SK-N-SH (cell line): ENCODE measurements around the gene ZNF639. TPM values are rescaled to one million over a fixed set of nuclear protein-coding genes. Genes with fewer than 3 reads are reported as not detected.

Experiments used
- CTCF ChIA-PET: fragments of 300-600, 350-600 bp; formaldehyde crosslinking; extraction: SDS; loops from one replicate; lab custom pipeline; 2021; lab: Yijun Ruan, JAX
- POLR2A ChIA-PET: fragments of 350-600 bp; sonication (Branson Sonifier 250); formaldehyde crosslinking; extraction: SDS; loops from one replicate; lab custom pipeline; 2020; ENCODE audit warnings: antibody characterized with exemption, inconsistent platforms; lab: Yijun Ruan, JAX
- DNase-seq: peaks from one replicate; pipeline ENCODE4 v3.0.0; 2012
- H2AFZ ChIP-seq: fragments of 200-600 bp; sonication (generic); 2 replicates; pipeline ENCODE4 v1.8.1; 2016; ENCODE audit warnings: antibody characterized with exemption, mild to moderate bottlenecking, low read depth
- H3F3A ChIP-seq: fragments of 200-600 bp; sonication (generic); replicated peaks from 2 replicates; pipeline ENCODE3; 2016; ENCODE audit warnings: antibody characterized with exemption, mild to moderate bottlenecking; ENCODE audit not compliant: insufficient read depth
- H3K27ac ChIP-seq, 2 experiments: fragments of 200-500 bp in 1 of 2; fragments of 200-600 bp in 1 of 2; sonication (Bioruptor generic) in 1 of 2; sonication (generic), shearing (Covaris generic) in 1 of 2; 2 replicates each; pipeline versions ENCODE4 v1.5.1 to v1.6.1; 2014 to 2016; ENCODE audit warnings: low read depth in 2 of 2, inconsistent platforms in 1 of 2, low read length in 1 of 2, mild to moderate bottlenecking in 1 of 2, mixed read lengths in 1 of 2
- H3K27me3 ChIP-seq: fragments of 200-600 bp; sonication (generic), shearing (Covaris generic); 2 replicates; pipeline ENCODE4 v1.6.1; 2016; ENCODE audit warnings: mixed run types; ENCODE audit not compliant: insufficient read depth
- H3K36me3 ChIP-seq, 2 experiments: fragments of 200-500 bp in 1 of 2; fragments of 200-600 bp in 1 of 2; sonication (Bioruptor generic) in 1 of 2; sonication (generic) in 1 of 2; replicated peaks in 1 of 2; 2 replicates each; pipeline versions ENCODE3 to v1.5.1; 2014 to 2016; ENCODE audit warnings: low read length in 1 of 2, mild to moderate bottlenecking in 1 of 2; ENCODE audit not compliant: insufficient read depth in 2 of 2, control insufficient read depth in 1 of 2
- H3K4me1 ChIP-seq, 2 experiments: fragments of 200-500 bp in 1 of 2; fragments of 200-600 bp in 1 of 2; sonication (Bioruptor generic) in 1 of 2; sonication (generic), shearing (Covaris generic) in 1 of 2; 2 replicates each; pipeline versions ENCODE4 v1.5.1 to v1.6.1; 2014 to 2016; ENCODE audit warnings: low read depth in 1 of 2, low read length in 1 of 2, mixed run types in 1 of 2; ENCODE audit not compliant: insufficient read depth in 2 of 2, control insufficient read depth in 1 of 2
- H3K4me2 ChIP-seq: fragments of 200-600 bp; sonication (generic), shearing (Covaris generic); 2 replicates; pipeline ENCODE4 v1.6.1; 2017; ENCODE audit warnings: mixed run types
- H3K4me3 ChIP-seq, 2 experiments: fragments of 200-500 bp in 1 of 2; fragments of 200-600 bp in 1 of 2; sonication (Bioruptor generic) in 1 of 2; sonication (generic), shearing (Covaris generic) in 1 of 2; 2 replicates each; pipeline versions ENCODE4 v1.5.1 to v1.8.1; 2014 to 2016; ENCODE audit warnings: low read depth in 2 of 2, inconsistent platforms in 1 of 2, low read length in 1 of 2, mild to moderate bottlenecking in 1 of 2, mixed read lengths in 1 of 2, moderate library complexity in 1 of 2
- H3K79me2 ChIP-seq: fragments of 200-600 bp; sonication (generic); 2 replicates; pipeline ENCODE4 v1.8.1; 2017; ENCODE audit warnings: mild to moderate bottlenecking; ENCODE audit not compliant: insufficient read depth
- H3K9ac ChIP-seq: fragments of 200-600 bp; sonication (generic); 2 replicates; pipeline ENCODE4 v1.6.1; 2017; ENCODE audit warnings: mixed run types
- H3K9me2 ChIP-seq: fragments of 200-600 bp; sonication (generic); 2 replicates; pipeline ENCODE4 v1.6.1; 2017; ENCODE audit warnings: mixed run types
- H3K9me3 ChIP-seq: fragments of 200-600 bp; sonication (generic); 2 replicates; pipeline ENCODE4 v1.6.1; 2017; ENCODE audit warnings: mixed run types, mild to moderate bottlenecking, moderate library complexity
- H4K20me1 ChIP-seq: fragments of 200-600 bp; sonication (generic); 2 replicates; pipeline ENCODE4 v1.6.1; 2017; ENCODE audit warnings: mild to moderate bottlenecking, mixed run types; ENCODE audit not compliant: insufficient read depth
- EP300 ChIP-seq, 2 experiments: IDR thresholded peaks; 2 replicates each; pipeline versions ENCODE4 v1.4.0 to v1.6.1; 2012; ENCODE audit warnings: borderline replicate concordance in 1 of 2, low read depth in 1 of 2, low read length in 1 of 2
- EZH2phosphoT487 ChIP-seq: fragments of 200-600 bp; sonication (generic); IDR thresholded peaks from 2 replicates; pipeline ENCODE4 v1.6.1; 2017; ENCODE audit warnings: low read depth, mixed run types, mild to moderate bottlenecking, antibody characterized with exemption, moderate library complexity, borderline replicate concordance
- GABPA ChIP-seq: IDR thresholded peaks from 2 replicates; pipeline ENCODE4 v1.4.0; 2012; ENCODE audit warnings: low read depth, mild to moderate bottlenecking
- JUND ChIP-seq: IDR thresholded peaks from 2 replicates; pipeline ENCODE4 v1.4.0; 2012
- MEF2A ChIP-seq: IDR thresholded peaks from 2 replicates; pipeline ENCODE4 v1.4.0; 2012; ENCODE audit warnings: low read depth, borderline replicate concordance
- NRF1 ChIP-seq: IDR thresholded peaks from 2 replicates; pipeline ENCODE4 v1.6.1; 2012; ENCODE audit warnings: low read depth, mild to moderate bottlenecking, low read length
- POLR2AphosphoS5 ChIP-seq: IDR thresholded peaks from 2 replicates; pipeline ENCODE4 v1.6.1; 2012; ENCODE audit warnings: low read depth, low read length
- RFX5 ChIP-seq: IDR thresholded peaks from 2 replicates; pipeline ENCODE4 v1.6.1; 2012; ENCODE audit warnings: mild to moderate bottlenecking, improper control_type of control experiment, low read length
- SMC3 ChIP-seq: IDR thresholded peaks from 2 replicates; pipeline ENCODE4 v1.6.1; 2012; ENCODE audit warnings: low read depth, low read length, improper control_type of control experiment
- WGBS: methylation state at CpG from one replicate; pipeline ENCODE4 v1.1.6; 2017; ENCODE audit warnings: low lambda C conversion rate; 5-methylcytosine and 5-hydroxymethylcytosine counted together
- polyA plus RNA-seq, 3 experiments: library from polyadenylated mRNA; depleted of rRNA; stranded (reverse); fragments of >200 nt; gene quantifications; 2 replicates each; pipeline ENCODE4 v1.2.3, GENCODE V29; 2012
- TF ChIP-seq, protein P1 (sequence below): IDR thresholded peaks from 2 replicates; pipeline ENCODE4 v1.6.1; 2012; ENCODE audit warnings: mild to moderate bottlenecking, low read depth, low read length, moderate library complexity
- TF ChIP-seq, protein P2 (sequence below): IDR thresholded peaks from 2 replicates; pipeline ENCODE4; 2012

ZNF639 gene
- polyA plus RNA-seq, 1 of the 3 experiments (the other 2 are of a cell fraction), result 9.6 TPM

DNA sequence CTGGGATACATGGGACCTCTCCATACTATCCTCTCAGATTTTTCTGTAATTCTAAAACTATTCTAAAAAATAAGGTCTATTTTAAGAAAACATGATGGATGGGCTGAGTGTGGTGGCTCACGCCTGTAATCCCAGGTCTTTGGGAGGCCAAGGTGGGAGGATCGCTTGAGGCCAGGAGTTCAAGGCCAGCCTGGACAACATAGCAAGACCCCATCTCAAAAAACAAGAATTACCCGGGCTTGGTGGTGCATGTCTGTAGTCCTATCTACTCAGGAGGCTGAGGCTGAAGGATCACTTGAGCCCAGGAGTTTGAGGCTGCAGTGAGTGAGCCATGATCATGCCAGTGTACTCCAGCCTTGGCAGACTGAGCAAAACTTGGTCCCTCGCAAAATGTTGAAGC is 9.4 kb downstream of the ZNF639 start:
- CTCF ChIA-PET, result no interaction called here
- H3K36me3 ChIP-seq, result peaks cover 63 to 89% of the 10 kb centered on the region in 2 experiments

DNA sequence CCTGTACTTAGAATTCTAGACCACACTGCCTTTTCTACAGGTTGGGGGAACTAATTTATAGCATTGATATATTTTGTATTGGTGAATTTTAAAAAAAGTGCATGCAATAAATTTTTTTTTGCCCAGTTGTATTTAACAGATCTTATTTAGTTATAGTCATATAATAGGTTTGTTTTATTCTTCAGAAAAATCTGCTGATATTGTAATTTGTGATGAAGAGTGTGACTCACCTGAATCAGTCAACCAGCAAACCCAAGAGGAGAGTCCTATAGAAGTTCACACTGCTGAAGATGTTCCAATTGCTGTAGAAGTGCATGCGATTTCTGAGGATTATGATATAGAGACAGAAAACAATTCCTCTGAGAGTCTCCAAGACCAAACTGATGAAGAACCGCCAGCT is 10.3 kb downstream of the ZNF639 start:
- ChIA-PET CTCF (no interaction called here), POLR2A (no interaction called here)
- Histone ChIP-seq H3K4me2 (no peak overlapping the region), H3K27me3 (no peaks in the 10 kb centered on the region), H4K20me1 (peaks cover 4% of the 10 kb centered on the region; the same call in 1 of the 2 replicates), H3F3A (peaks cover 19% of the 10 kb centered on the region), H3K9me2 (no peaks in the 10 kb centered on the region), H3K79me2 (peaks cover 33% of the 10 kb centered on the region), H3K4me1 (no peaks in the 10 kb centered on the region), H3K36me3 (peaks cover 56 to 89% of the 10 kb centered on the region in 2 experiments), H3K9ac (no peak overlapping the region), H3K27ac (no peak overlapping the region), H3K9me3 (no peaks in the 10 kb centered on the region), H2AFZ (no peak overlapping the region)
- no peak for DNase-seq
- WGBS, result 92% methylated on average over 2 of the region's 2 CpGs
- TF ChIP-seq POLR2AphosphoS5, result no peak
- TF ChIP-seq GABPA, result no peak
- TF ChIP-seq JUND, result no peak
- TF ChIP-seq, all 33 proteins: peak for 0
- no peak overlapping the region for H3K4me3 ChIP-seq

More for the DNA sequence above, 9.4 kb downstream of the ZNF639 start:
- 100% methylated on average over 4 of the region's 4 CpGs for WGBS
- Histone ChIP-seq H3K4me3 (no peak overlapping the region), H2AFZ (no peak overlapping the region), H3F3A (peaks cover 19% of the 10 kb centered on the region), H3K27me3 (no peaks in the 10 kb centered on the region), H3K4me2 (no peak overlapping the region), H3K27ac (no peak overlapping the region), H3K9ac (no peak overlapping the region), H3K79me2 (peaks cover 39% of the 10 kb centered on the region), H4K20me1 (peaks cover 8% of the 10 kb centered on the region; the same call in 1 of the 2 replicates)
- POLR2A ChIA-PET, result no interaction called here
- TF ChIP-seq NRF1 (no peak), SMC3 (no peak), EP300 (IDR thresholded peaks at IDR 0.05; ENCODE audit: borderline replicate concordance in 1 of 2, low read depth in 1 of 2, low read length in 1 of 2) (no peak), MEF2A (no peak), EZH2phosphoT487 (no peak), JUND (no peak), RFX5 (no peak)
- TF ChIP-seq, protein P1, sequence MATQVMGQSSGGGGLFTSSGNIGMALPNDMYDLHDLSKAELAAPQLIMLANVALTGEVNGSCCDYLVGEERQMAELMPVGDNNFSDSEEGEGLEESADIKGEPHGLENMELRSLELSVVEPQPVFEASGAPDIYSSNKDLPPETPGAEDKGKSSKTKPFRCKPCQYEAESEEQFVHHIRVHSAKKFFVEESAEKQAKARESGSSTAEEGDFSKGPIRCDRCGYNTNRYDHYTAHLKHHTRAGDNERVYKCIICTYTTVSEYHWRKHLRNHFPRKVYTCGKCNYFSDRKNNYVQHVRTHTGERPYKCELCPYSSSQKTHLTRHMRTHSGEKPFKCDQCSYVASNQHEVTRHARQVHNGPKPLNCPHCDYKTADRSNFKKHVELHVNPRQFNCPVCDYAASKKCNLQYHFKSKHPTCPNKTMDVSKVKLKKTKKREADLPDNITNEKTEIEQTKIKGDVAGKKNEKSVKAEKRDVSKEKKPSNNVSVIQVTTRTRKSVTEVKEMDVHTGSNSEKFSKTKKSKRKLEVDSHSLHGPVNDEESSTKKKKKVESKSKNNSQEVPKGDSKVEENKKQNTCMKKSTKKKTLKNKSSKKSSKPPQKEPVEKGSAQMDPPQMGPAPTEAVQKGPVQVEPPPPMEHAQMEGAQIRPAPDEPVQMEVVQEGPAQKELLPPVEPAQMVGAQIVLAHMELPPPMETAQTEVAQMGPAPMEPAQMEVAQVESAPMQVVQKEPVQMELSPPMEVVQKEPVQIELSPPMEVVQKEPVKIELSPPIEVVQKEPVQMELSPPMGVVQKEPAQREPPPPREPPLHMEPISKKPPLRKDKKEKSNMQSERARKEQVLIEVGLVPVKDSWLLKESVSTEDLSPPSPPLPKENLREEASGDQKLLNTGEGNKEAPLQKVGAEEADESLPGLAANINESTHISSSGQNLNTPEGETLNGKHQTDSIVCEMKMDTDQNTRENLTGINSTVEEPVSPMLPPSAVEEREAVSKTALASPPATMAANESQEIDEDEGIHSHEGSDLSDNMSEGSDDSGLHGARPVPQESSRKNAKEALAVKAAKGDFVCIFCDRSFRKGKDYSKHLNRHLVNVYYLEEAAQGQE, result no peak
- TF ChIP-seq, protein P2, sequence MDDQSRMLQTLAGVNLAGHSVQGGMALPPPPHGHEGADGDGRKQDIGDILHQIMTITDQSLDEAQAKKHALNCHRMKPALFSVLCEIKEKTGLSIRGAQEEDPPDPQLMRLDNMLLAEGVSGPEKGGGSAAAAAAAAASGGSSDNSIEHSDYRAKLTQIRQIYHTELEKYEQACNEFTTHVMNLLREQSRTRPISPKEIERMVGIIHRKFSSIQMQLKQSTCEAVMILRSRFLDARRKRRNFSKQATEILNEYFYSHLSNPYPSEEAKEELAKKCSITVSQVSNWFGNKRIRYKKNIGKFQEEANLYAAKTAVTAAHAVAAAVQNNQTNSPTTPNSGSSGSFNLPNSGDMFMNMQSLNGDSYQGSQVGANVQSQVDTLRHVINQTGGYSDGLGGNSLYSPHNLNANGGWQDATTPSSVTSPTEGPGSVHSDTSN, result no peak
- TF ChIP-seq, all 33 proteins: peak for 0
- no peaks in the 10 kb centered on the region for H3K9me2 ChIP-seq
- no peak for DNase-seq
- H3K9me3 ChIP-seq, result no peaks in the 10 kb centered on the region
- no peaks in the 10 kb centered on the region for H3K4me1 ChIP-seq
